GM12872 (cell line): ENCODE measurements around the gene KRT6B.

Experiments used
- TF ChIP-seq, protein P1 (sequence below): IDR thresholded peaks from 3 replicates; pipeline ENCODE4 v1.5.1; 2011; ENCODE audit warnings: low read depth, mild to moderate bottlenecking, low read length, moderate library complexity; ENCODE audit not compliant: insufficient read depth

KRT6B gene

DNA sequence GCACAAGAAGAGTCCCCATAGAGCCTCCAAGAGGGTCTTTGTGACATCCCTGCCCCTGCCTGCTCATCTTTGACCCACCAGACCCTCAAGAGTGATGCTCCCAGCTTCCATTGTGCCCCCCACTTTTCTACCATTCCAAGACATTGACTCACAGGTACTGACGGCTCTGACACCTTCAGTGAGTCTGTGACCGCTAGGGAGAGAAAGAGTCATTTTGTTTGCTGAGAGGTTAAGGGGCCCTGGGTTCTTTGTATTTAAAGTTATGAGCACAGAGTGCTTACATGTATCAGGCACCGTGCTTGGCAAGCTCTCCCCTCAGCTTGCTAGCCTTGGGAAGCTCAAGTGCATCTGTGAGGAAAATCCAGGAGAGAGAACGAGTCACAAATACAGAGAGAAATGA, 38.7 kb downstream of the KRT6B start:
- TF ChIP-seq, protein P1, sequence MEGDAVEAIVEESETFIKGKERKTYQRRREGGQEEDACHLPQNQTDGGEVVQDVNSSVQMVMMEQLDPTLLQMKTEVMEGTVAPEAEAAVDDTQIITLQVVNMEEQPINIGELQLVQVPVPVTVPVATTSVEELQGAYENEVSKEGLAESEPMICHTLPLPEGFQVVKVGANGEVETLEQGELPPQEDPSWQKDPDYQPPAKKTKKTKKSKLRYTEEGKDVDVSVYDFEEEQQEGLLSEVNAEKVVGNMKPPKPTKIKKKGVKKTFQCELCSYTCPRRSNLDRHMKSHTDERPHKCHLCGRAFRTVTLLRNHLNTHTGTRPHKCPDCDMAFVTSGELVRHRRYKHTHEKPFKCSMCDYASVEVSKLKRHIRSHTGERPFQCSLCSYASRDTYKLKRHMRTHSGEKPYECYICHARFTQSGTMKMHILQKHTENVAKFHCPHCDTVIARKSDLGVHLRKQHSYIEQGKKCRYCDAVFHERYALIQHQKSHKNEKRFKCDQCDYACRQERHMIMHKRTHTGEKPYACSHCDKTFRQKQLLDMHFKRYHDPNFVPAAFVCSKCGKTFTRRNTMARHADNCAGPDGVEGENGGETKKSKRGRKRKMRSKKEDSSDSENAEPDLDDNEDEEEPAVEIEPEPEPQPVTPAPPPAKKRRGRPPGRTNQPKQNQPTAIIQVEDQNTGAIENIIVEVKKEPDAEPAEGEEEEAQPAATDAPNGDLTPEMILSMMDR = no peak

DNA sequence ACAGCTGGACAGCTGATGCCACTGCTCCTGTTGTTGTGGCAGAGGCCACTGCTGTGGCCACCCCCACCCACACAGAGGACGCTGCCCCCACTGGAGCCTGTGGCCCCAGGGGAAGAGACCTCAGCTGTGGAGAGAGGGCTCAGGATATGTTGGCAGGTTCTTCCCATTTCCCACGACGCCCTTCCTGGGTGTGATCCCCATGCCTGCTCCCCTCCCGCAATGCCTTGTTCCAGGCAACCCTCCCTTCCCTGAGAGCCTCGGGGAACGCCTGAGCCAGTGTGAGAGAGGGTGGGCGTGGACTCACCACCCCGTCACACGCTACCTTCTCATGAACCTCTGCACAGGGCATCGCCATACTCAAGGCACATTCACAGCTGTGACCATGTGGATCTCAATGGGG, 40.1 kb downstream of the KRT6B start:
- TF ChIP-seq, protein P1 = no peak

DNA sequence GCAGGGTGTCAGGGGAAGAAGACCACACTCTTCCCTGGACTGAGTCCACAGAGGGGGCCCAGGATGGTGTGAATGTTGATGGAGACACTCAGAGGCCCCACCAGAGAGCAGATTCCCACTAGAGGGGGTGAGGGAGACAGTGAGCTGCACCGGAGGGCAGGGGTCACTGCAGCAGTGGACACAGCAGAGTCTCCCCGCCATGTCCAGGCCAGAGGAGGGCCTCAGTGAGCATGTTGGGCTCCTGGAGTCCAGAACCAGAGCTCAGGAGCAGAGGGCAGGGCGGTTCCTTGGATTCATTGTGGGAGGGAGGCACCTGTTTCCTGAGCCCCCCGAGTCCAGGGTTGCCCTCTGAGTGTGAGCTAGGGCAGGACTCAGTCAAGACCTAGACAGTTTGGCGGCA, 44.0 kb downstream of the KRT6B start:
- TF ChIP-seq, protein P1 = no peak

DNA sequence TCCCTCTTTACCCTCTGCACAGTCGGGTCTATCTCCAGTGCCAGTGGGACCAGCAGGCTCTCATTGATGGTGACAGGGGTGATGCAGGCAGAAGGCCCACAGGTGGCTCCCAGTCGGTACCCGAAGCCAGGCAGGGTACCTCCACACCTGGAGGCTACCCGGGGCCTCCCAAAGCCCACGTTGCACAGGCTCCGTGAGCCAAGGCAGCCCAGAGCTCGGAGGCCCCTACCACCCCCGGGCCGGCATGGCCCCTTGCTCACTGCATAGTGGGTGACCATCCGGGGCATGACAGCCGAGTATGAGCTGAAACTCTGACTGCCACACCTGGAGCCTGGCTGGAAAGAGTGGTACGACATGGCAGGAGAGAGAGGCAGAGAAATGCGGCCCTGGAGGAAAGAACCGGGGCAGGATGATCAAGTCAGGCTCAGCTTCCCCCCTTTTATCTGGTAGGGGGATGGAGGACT, 46.0 kb downstream of the KRT6B start, which contains the start of gene KRT82:
Gene KRT82 (minus strand): TSS at position 414 of the 464 bp plus-strand sequence. CDS start 58 bp downstream, at position 356.
- TF ChIP-seq, protein P1 = no peak

DNA sequence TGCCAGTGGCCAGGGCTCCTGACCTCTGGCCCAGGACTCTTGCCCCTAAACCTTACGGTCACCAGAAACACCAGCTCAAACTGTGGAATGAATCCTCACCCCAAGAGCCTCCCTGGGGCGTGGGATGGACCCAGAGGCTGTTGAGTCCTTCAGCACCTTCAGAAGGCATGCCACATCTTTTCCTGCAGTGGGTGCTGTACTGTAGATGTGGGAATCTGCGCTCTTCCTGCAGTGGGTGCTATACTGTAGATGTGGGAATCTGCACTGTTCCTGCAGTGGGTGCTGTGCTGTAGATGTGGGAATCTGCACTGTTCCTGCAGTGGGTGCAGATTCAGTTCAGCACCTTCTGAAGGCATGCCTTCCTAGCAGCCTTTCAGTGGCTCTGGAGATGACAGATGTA, 47.0 kb downstream of the KRT6B start:
- TF ChIP-seq, protein P1 = no peak

DNA sequence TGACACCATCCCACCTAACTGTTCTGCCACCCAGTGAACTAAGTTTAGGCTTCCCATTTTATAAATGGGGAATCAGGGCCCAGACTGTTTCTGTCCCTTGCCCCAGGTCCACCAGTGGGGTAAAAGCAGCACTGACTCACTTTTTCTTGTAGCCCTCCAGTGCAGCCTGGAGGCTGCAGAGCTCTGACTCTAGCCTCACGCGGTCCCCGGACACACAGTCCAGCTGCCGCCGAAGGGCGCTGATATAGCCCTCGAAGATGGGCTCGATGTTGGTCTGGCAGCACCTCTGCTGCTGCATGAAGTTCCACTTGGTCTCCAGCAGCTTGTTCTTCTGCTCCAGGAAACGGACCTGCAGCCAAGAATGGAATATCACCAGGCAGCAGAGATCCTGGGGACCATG, 48.4 kb downstream of the KRT6B start:
- TF ChIP-seq, protein P1 = no peak

DNA sequence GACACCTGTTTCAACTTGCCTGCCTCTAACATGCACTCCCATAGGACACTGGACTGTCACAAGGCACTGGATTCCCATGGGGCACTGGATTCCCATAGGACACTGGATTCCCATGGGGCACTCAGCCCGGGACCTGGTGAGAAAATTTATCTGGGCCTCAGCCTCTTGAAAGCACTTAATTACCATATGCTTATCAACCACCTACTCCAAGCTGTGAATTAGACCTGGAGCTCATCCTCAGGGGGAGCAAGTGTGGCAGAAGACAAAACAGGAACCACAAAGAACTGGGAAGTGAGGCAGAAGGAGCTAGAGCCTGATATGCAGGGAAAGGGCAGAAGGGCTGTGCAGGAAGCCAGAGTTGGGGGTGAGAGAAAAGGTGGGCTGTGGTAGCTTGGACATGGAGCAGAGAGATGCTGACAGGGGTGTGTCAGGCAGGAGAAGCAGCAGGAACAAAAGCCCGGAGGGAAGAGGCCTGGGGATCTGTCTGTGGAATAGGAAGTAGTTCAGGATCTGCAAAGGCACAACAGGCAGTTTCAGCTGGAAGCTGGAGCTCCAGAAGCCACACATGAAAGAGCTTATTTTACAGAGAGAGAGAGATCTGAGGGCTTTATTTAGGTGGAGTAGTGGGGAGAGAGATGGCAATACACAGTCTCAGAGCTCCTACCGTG, 48.9 kb downstream of the KRT6B start:
- TF ChIP-seq, protein P1 = no peak

DNA sequence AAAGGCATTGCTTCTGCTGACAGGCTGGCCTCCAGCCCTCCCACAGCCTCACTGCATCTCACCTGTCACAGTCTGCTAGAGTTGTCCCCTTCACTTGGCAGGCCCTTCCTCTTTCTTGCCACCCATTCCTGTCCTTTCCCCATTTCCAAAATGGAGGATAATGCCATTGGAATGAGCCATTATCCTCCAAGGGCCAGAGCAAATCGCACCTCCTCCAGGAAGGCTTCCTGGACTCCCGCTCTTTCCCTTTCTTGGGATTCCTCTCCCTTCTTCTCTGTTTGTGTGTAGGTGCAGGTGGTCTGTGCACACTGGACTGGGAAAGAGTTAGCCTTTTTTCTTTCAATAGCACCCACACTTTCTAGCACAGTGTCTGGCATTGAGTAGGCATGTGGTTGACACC, 49.6 kb downstream of the KRT6B start:
- TF ChIP-seq, protein P1 = no peak
